Rectal smooth muscle tissue (tissue), 1 donor: ENCODE measurements around the gene SMURF2.

Source experiments
- H3K27ac ChIP-seq: one replicate; pipeline ENCODE4 v1.7.0; 2013; ENCODE audit warnings: low read depth, low read length, inconsistent platforms
- H3K27me3 ChIP-seq: one replicate; pipeline ENCODE4 v1.7.0; 2013; ENCODE audit warnings: low read length; ENCODE audit not compliant: control insufficient read depth, insufficient read depth
- H3K36me3 ChIP-seq: one replicate; pipeline ENCODE4 v1.7.0; 2013; ENCODE audit warnings: low read length; ENCODE audit not compliant: control insufficient read depth, insufficient read depth
- H3K4me1 ChIP-seq: one replicate; pipeline ENCODE4 v1.7.0; 2013; ENCODE audit warnings: low read length; ENCODE audit not compliant: control insufficient read depth, insufficient read depth
- H3K4me3 ChIP-seq: one replicate; pipeline ENCODE4 v1.7.0; 2013; ENCODE audit warnings: low read length
- H3K9ac ChIP-seq: one replicate; pipeline ENCODE4 v1.7.0; 2013; ENCODE audit warnings: low read length

The SMURF2 gene

GRCh38 chr17:64571746-64572145, 90.4 kb downstream of the SMURF2 start:
- no peaks in the 10 kb centered on the region for H3K36me3 ChIP-seq
- H3K4me1 ChIP-seq: peaks cover 2% of the 10 kb centered on the region
- H3K27ac ChIP-seq: no peak overlapping the region

GRCh38 chr17:64565563-64565962, 96.5 kb downstream of the SMURF2 start:
- no peaks in the 10 kb centered on the region for H3K4me1 ChIP-seq
- peaks cover 2% of the 10 kb centered on the region for H3K36me3 ChIP-seq
- H3K27me3 ChIP-seq: no peaks in the 10 kb centered on the region
- H3K27ac ChIP-seq: no peak overlapping the region
- no peak overlapping the region for H3K4me3 ChIP-seq
- H3K9ac ChIP-seq: no peak overlapping the region

More at GRCh38 chr17:64571746-64572145, 90.4 kb downstream of the SMURF2 start:
- H3K27me3 ChIP-seq: no peaks in the 10 kb centered on the region
- H3K4me3 ChIP-seq: no peak overlapping the region
- H3K9ac ChIP-seq: no peak overlapping the region

- Histone ChIP-seq H3K27ac (no peak overlapping the region), H3K36me3 (peaks cover 2% of the 10 kb centered on the region), H3K9ac (no peak overlapping the region), H3K4me3 (no peak overlapping the region), H3K27me3 (no peaks in the 10 kb centered on the region), H3K4me1 (no peaks in the 10 kb centered on the region)
Observed at GRCh38 chr17:64564098-64564497, 98.0 kb downstream of the SMURF2 start.

GRCh38 chr17:64555281-64555680, 106.8 kb downstream of the SMURF2 start:
- Histone ChIP-seq H3K27ac (no peak overlapping the region), H3K27me3 (no peaks in the 10 kb centered on the region), H3K4me1 (no peaks in the 10 kb centered on the region), H3K9ac (no peak overlapping the region), H3K4me3 (no peak overlapping the region), H3K36me3 (peaks cover 2% of the 10 kb centered on the region)

GRCh38 chr17:64554028-64554637, 108.0 kb downstream of the SMURF2 start:
- no peaks in the 10 kb centered on the region for H3K27me3 ChIP-seq
- H3K27ac ChIP-seq: no peak overlapping the region
- H3K9ac ChIP-seq: no peak overlapping the region
- no peaks in the 10 kb centered on the region for H3K4me1 ChIP-seq
- H3K4me3 ChIP-seq: no peak overlapping the region
- H3K36me3 ChIP-seq: peaks cover 2% of the 10 kb centered on the region

- H3K36me3 ChIP-seq: peaks cover 9% of the 10 kb centered on the region
Observed at GRCh38 chr17:64551461-64551860, 110.6 kb downstream of the SMURF2 start.

GRCh38 chr17:64547319-64547718, 114.8 kb downstream of the SMURF2 start:
- H3K36me3 ChIP-seq: peaks cover 7% of the 10 kb centered on the region

More at GRCh38 chr17:64551461-64551860, 110.6 kb downstream of the SMURF2 start:
- H3K4me1 ChIP-seq: no peaks in the 10 kb centered on the region
- H3K4me3 ChIP-seq: no peak overlapping the region
- no peak overlapping the region for H3K27ac ChIP-seq
- no peak overlapping the region for H3K9ac ChIP-seq
- no peaks in the 10 kb centered on the region for H3K27me3 ChIP-seq

GRCh38 chr17:64546716-64547115, 115.4 kb downstream of the SMURF2 start:
- Histone ChIP-seq H3K27ac (no peak overlapping the region), H3K4me1 (no peaks in the 10 kb centered on the region), H3K4me3 (no peak overlapping the region), H3K36me3 (peaks cover 7% of the 10 kb centered on the region), H3K9ac (no peak overlapping the region), H3K27me3 (no peaks in the 10 kb centered on the region)

More at GRCh38 chr17:64547319-64547718, 114.8 kb downstream of the SMURF2 start:
- Histone ChIP-seq H3K9ac (no peak overlapping the region), H3K27ac (no peak overlapping the region), H3K4me3 (no peak overlapping the region), H3K27me3 (no peaks in the 10 kb centered on the region), H3K4me1 (no peaks in the 10 kb centered on the region)

- H3K4me1 ChIP-seq: no peaks in the 10 kb centered on the region
- H3K4me3 ChIP-seq: no peak overlapping the region
- H3K27me3 ChIP-seq: no peaks in the 10 kb centered on the region
- H3K27ac ChIP-seq: no peak overlapping the region
- peaks cover 7% of the 10 kb centered on the region for H3K36me3 ChIP-seq
- no peak overlapping the region for H3K9ac ChIP-seq
Observed at GRCh38 chr17:64544742-64545141, 117.4 kb downstream of the SMURF2 start.

- Histone ChIP-seq H3K27ac (no peak overlapping the region), H3K4me3 (no peak overlapping the region), H3K27me3 (no peaks in the 10 kb centered on the region), H3K9ac (no peak overlapping the region), H3K4me1 (no peaks in the 10 kb centered on the region), H3K36me3 (peaks cover 8% of the 10 kb centered on the region)
Observed at GRCh38 chr17:64540118-64540776, 121.9 kb downstream of the SMURF2 start.

- Histone ChIP-seq H3K4me1 (no peaks in the 10 kb centered on the region), H3K4me3 (no peak overlapping the region), H3K9ac (no peak overlapping the region), H3K27ac (no peak overlapping the region), H3K36me3 (peaks cover 19% of the 10 kb centered on the region), H3K27me3 (no peaks in the 10 kb centered on the region)
Observed at GRCh38 chr17:64538508-64539130, 123.5 kb downstream of the SMURF2 start.

- H3K9ac ChIP-seq: no peak overlapping the region
- no peaks in the 10 kb centered on the region for H3K4me1 ChIP-seq
- peaks cover 25% of the 10 kb centered on the region for H3K36me3 ChIP-seq
- no peak overlapping the region for H3K27ac ChIP-seq
- H3K27me3 ChIP-seq: no peaks in the 10 kb centered on the region
- no peak overlapping the region for H3K4me3 ChIP-seq
Observed at GRCh38 chr17:64537488-64537887, 124.6 kb downstream of the SMURF2 start.
